Gastrocnemius medialis (tissue), 4 donors: ENCODE data around the gene ZNF697.

Source experiments
- POLR2A ChIP-seq, 2 donors: fragments of 450-650 bp; IDR thresholded peaks; one replicate each; pipeline ENCODE4 v1.6.1; 2017; ENCODE audit warnings: antibody characterized with exemption in 2 of 2, mild to moderate bottlenecking in 2 of 2, moderate library complexity in 2 of 2
- TF ChIP-seq, protein P1 (sequence below), 5 experiments: fragments of 450-650 bp in 3 of 5; fragments of 200-600 bp in 2 of 5; sonication (generic) in 2 of 5; IDR thresholded peaks in 4 of 5; conservative IDR thresholded peaks in 1 of 5; 1 replicate in 4 of 5; 2 replicates in 1 of 5; pipeline ENCODE4 v1.5.1; 2016 to 2019; ENCODE audit warnings: antibody characterized with exemption in 5 of 5, mild to moderate bottlenecking in 3 of 5, moderate library complexity in 3 of 5

DNA sequence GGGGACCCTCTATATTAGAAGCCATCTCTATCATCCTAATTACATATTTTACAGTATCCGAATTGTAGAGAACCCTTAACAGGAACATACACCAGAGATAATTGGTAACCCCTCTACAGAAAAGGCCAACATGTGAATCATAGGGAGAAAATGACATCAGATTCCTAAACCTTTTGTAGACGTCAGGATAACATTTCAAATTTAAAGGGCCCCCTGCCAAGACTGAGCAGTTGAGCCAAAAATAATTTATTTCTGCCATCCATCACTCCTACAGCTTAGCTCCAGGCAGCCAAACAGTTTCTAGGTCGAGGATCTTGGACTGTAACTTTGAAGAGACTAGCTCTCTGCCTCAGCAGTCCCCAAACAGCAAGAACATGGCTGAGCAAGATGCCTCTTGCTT is 21.2 kb downstream of the ZNF697 start:
- TF ChIP-seq, protein P1, sequence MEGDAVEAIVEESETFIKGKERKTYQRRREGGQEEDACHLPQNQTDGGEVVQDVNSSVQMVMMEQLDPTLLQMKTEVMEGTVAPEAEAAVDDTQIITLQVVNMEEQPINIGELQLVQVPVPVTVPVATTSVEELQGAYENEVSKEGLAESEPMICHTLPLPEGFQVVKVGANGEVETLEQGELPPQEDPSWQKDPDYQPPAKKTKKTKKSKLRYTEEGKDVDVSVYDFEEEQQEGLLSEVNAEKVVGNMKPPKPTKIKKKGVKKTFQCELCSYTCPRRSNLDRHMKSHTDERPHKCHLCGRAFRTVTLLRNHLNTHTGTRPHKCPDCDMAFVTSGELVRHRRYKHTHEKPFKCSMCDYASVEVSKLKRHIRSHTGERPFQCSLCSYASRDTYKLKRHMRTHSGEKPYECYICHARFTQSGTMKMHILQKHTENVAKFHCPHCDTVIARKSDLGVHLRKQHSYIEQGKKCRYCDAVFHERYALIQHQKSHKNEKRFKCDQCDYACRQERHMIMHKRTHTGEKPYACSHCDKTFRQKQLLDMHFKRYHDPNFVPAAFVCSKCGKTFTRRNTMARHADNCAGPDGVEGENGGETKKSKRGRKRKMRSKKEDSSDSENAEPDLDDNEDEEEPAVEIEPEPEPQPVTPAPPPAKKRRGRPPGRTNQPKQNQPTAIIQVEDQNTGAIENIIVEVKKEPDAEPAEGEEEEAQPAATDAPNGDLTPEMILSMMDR (IDR thresholded peaks at IDR 0.05 in 4 of 5, conservative IDR thresholded peaks at IDR 0.05 in 1 of 5): no peak
- no peak for TF ChIP-seq POLR2A (IDR thresholded peaks at IDR 0.05)
